GM15510 (cell line): ENCODE measurements around the gene SNX22.

Source experiments
- POLR2A ChIP-seq: IDR thresholded peaks from 3 replicates; pipeline ENCODE4 v1.6.1; 2011; ENCODE audit warnings: borderline replicate concordance; ENCODE audit not compliant: insufficient read length; ENCODE audit errors: extremely low read depth

SNX22 gene

DNA sequence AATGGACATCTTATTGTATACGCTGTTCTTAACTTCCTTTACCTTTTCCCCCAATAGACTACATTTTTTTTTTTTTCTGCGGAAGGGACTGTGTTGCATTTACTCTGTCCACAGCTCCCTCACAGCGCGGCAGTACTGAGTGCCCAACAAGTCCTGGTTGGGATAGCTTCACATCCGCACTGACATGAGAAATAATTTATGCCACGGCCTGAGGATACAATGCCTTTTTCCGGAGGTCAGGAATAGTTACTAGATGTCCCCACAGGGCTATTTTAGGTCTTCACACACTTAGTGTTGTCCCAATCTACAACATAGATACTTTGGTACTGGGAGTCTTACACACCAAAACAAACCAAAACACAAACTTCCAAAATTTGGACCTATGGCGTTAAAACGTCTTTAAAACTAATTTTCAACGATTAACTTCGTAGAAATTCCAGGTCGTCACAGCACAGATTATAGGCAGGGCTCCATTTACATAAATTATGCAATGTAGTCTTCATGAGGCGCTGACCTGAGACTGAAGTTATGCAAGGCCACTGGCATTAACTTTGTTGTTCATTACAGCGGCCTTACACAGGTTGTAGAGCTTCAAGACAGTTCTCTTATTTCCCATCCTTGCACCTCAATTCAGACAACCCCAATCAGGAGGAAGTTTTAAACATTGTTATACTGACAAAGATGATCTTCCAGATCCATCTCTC, 12.3 kb downstream of the SNX22 start:
- TF ChIP-seq POLR2A, result no peak

DNA sequence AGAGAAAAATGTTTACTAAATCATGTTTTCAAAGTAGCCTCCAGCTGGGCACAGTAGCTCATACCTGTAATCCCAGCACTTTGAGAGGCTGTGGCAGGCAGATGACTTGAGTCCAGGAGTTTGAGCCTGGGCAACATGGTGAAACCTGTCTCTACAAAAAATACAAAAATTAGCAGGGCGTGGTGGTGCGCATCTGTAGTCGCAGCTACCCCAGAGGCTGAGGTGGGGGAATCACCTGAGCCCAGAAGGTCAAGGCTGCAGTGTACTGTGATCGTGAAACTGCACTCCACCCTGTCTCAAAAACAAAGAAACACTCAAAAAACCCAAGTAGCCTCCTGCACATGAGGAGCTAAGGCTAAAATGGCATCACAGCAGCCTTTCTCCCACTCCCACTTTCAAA, 12.9 kb downstream of the SNX22 start:
- no peak for TF ChIP-seq POLR2A

DNA sequence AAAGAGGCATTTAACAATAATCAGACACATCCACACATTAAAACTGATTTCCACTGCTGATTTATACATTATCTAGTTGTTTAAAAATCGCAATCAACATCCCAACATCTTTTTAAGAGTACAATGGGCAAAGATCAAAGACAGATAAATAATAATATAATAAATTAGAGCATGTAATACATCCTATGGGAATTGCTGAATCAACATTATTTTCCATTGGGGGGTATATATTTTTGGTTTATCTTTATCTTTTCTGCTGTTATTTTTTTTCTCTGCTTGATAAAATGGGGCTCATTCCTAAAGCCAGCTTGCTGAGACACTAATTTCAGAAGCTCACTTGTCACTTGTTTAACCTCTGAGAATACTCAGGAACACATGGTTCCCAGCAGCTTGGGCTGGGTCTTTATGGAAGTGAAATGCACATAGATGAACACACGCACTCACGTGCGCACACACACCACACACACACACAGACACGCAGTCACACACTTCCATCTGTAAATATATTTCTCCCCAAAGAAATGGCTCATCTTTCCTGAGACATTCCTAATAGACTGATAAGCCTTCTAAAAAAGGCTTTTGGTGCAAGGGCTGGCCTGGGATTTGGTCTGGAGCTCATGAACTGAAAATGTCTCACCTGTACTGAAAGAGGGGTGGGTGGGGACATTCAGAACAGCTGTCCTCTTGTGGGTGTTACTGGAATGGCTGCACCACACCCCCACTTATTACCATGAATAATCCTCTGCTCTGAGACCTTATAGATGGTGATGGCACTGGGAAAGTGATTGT, 14.8 kb downstream of the SNX22 start:
- TF ChIP-seq POLR2A, result no peak

DNA sequence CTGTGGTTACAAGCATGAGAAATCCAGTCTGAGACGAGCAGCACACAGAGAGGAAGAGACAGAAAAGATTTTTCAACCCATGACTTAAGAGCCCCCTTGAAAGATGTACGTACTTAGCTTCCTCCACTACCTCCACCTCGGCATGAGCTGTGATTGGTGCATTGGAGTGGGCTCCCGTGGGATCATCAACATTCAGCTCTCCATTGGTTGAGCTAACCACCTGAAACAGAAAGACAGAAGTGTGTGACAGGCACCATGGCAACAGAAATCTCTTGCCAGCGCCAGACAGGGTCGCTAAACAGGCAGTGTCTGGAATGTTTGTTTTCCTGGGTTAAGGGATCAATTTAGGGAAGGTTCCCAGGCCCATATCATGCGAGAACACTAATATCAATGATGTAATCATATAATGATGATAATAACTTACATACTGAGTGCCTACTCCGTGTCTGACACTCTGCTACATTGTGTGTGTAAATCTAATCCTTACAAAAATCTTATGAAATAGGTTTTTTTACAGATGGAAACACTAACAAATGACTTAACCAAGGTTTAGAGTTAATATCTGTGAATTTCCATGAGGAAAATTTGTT, 28.8 kb downstream of the SNX22 start:
- TF ChIP-seq POLR2A, result no peak

DNA sequence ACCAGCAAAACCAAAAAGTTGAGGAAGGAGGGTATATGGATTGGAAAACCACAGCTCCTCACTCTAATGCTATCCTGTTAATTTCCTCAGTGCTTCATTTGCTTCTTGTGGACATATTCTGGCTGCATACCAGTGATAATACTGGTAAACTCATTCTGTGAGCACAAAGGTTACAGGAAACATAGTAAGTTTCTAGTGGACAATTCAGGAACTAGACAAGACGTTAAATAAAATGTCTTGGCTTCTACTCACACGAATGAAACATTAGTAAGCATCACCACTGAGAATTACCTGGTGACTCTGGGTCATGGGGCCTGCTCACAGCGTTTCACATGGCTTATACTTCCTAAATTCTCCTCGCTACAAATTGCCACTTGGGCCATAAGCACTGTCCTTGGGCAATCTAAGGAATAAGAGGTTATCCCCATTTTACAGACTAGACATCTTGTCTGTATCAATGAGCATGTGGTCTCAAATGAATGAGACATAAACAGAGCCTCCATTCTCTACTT, 31.4 kb downstream of the SNX22 start:
- TF ChIP-seq POLR2A, result no peak

DNA sequence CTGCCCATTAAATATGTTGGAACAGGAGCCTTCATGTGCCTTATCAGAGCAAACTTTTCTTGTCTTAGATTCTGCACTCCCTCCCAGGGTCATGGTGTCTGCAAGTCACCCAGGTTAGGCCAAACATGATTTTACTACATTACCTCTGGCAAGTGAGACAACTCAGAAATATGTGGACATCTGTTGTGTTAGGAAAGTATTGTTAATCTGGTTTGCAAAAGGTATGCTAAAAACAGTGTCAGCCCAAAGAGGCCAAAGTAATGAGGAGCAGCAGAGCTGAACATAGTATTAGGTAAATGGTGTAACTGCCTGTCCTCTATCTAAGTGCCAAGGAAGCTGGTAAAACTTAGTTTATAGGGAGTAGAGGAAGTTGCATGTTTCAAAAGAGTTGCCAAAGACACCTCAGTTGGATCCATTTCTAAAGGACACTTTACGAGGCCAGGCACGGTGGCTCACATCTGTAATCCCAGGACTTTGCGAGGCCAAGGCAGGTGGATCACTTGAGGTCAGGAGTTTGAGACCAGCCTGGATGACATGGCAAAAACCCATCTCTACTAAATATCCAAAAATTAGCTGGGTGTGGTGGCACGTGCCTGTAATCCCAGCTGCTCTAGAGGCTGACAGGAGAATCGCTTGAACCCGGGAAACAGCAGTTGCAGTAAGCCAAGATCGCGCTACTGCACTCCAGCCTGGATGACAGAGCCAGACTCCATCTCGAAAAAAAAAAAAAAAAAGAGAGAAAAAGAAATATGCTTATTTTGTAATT, 33.8 kb downstream of the SNX22 start:
- no peak for TF ChIP-seq POLR2A

DNA sequence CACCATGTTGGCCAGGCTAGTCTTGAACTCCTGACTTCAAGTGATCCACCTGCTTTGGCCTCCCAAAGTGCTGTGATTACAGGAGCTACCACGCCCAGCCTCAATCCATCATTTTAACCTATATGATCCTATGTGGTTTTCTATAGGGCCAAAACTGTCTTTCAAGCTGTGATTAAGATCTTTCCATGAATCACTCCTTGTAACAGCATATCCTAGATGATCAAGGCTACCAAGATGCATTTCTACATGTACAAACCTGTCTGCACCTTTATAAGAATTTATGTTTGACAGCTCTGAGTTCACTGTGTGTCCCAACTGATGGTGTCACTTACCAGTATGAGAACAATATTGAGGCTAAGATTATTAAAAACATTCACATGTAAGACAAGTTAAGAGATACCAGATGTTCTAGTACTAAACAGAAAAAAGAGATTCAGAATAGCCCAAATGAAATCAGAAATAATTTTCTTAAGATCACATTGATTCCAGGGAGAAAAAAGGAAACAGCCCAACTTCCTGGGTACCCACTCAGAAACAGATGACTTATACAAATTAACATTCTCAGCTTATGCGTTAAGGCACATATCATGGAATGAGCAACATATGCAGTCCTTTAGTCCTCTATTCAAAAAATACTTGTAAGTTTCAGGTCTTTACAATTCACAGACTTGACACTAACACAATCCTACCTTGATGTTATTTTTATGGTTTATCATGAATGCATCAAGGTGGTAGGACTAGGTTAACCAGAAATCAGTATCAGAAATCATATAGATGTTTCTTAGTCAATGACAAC, 36.1 kb downstream of the SNX22 start:
- no peak for TF ChIP-seq POLR2A

DNA sequence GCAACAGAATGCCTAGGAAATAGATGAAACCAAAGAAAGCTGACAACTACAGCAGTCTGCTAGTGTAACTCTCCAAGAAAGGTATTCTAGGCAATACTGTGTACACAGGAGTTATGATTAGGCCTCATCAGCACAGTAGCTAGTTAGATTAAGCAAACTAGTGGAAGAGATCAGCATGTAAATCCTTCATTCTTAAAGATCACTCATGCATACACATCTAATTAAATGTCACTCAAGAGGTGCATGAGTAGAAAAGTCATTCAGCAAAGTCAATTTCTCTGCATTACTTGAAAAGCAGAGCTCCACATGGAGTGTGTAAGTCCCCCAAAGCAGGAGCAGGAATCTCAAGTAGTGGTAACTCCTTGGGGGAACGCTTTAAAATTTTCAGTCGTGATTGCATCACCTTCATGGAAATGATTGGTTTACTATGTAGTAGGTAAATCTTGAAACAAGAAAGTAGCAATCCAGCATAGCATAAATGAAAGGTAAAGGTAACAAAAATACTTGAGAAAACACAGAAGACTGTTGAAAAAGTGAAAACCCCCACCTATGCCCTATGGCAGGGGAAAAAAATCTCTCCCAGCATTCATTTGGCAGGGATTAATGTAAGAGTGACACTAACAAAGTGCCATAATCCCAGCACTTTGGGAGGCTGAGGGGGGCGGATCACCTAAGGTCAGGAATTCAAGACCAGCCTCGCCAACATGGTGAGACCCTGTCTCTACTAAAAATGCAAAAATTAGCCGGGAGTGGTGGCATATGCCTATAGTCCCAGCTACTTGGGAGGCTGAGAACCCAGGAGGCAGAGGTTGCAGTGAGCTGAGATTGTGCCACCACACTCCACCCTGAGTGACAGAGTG, 40.7 kb downstream of the SNX22 start:
- no peak for TF ChIP-seq POLR2A

DNA sequence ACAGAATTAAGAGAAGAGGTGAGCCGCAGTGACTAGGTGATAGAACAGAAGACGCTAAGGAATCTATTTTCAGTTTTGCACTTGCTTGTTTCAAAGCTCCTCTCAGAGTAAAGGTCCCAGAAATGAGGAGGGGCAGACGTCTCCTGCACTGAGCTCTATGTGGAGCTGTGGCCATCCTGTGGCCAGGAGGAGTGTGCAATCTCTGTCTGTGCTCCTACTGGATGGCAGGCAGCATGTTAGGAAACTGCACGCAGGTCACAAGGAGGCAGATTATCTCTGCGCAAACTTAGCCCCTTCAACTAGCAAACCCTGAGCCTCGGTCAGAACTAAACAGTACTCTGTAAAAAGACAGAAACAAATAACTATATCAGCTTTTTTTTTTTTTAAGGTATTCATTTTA, 42.4 kb downstream of the SNX22 start:
- no peak for TF ChIP-seq POLR2A

DNA sequence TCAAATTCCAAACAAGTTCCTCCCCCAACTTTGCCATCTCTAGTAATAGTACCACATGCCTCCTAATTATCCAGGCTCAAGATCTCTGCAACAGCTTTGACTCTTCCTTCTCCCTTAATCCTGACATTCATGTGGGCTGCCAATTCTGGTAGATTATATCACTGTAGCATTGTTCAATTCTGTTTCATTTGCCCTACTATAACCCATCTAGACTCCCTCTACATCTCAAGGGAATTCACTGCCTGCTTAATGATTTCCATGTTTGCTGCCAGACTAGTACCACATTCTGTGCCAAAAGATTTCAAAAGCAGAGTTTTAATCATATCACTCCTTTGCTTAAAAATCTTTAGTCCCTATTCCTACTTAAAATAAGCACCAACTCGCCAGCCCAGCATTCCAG, 45.9 kb downstream of the SNX22 start:
- no peak for TF ChIP-seq POLR2A

DNA sequence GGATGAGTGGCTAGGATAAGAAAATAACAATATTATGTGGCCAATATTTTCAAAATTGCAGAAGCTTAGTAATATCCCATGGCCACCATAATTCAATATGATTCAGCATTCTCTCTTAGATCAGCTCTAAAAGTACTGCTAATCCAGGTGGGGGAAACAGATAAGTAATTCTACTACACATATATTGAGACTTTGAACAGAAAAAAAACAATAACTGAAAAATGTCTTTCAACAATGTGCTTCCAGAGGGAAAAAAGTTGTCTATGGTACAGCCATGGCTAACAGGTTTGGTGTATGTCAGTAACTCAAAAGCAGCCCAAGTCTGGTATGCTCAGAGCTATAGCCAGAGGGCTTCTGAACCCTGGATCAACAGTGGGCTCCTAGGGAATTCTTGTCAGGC, 53.7 kb downstream of the SNX22 start:
- no peak for TF ChIP-seq POLR2A
